ENCODE data around the gene C8B. TPM values are rescaled to one million over a fixed set of nuclear protein-coding genes. Genes with fewer than 3 reads are reported as not detected.
A peak's percentile ranks its signal among the peaks of the same experiment; 100 is the strongest.

Gene C8B
- total and polyA plus RNA-seq, 9 of the 15 experiments (the other 6 are each of a cell fraction or from before 2014, with no cell fraction given) = not detected

DNA sequence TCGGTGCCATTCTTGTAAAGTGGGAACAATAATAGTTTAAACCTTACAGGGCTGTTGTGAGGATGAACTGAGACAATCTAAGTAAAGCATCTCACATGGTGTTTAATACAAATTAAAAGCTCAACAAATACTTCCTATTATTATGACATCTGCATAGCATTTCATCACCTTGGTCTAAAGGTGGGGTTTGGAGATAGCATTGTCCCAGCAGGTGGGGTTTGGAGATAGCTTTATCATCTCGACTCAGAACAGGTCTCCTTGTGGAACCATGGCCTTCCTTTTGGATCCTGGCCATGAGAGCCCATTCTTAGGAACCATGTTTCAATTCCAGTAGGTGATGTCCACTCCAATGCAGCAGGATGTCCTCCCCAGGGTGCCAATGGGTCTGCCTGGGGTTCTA is 20.6 kb upstream of the C8B start:
- BruUV-seq (replicated peaks) = no TSS peak
- Histone ChIP-seq H2AFZ (ENCODE audit: low read depth, low read length) (no peak overlapping the region), H3K27me3 (ENCODE audit: control insufficient read depth in 2 of 2, insufficient read depth in 2 of 2, low read length in 2 of 2) (peaks cover under 1 to 6% of the 10 kb centered on the region in 2 experiments; a peak in 2 of 5 replicates), H3K4me3 (no peak overlapping the region), H3K79me2 (ENCODE audit: control insufficient read depth, insufficient read depth, low read length) (no peaks in the 10 kb centered on the region), H3K9me3 (replicated peaks; ENCODE audit: control insufficient read depth, insufficient read depth, low read depth, low read length) (no peaks in the 10 kb centered on the region), H3K36me3 (ENCODE audit: control insufficient read depth, insufficient read depth, low read length) (no peaks in the 10 kb centered on the region), H3K4me1 (replicated peaks in 1 of 2; ENCODE audit: control insufficient read depth in 2 of 2, insufficient read depth in 2 of 2, low read length in 2 of 2) (no peaks in the 10 kb centered on the region), H3K27ac (ENCODE audit: extremely low read depth, low read depth, low read length) (no peak overlapping the region), H4K20me1 (replicated peaks; ENCODE audit: control insufficient read depth, insufficient read depth, low read length) (no peaks in the 10 kb centered on the region), H3K9ac (ENCODE audit: insufficient read depth in 1 of 2, low read depth in 2 of 2, low read length in 2 of 2) (no peak overlapping the region), H3K9me1 (ENCODE audit: control insufficient read depth, insufficient read depth, low read length) (no peaks in the 10 kb centered on the region), H3K4me2 (ENCODE audit: insufficient read depth, low read length) (no peak overlapping the region)
- no peak for ATAC-seq
- CTCF ChIA-PET (ENCODE audit: low intra/inter-chr PET ratio) = no interaction called here
- intact Hi-C loops (cut with micrococcal nuclease) (no loop called here), in situ Hi-C loops (cut with MboI) (no loop called here)
- FAIRE-seq = no peak
- POLR2A ChIA-PET = no interaction called here
- peak in 1 of 4 experiments; percentile 3 for DNase-seq (ENCODE audit: extremely low read depth in 1 of 4, low spot score in 3 of 4)
- 0% methylated on average over 2 of the region's 2 CpGs for WGBS (ENCODE audit: insufficient coverage, low coverage, missing lambda C conversion rate)
- no peak for TF ChIP-seq RFX5 (IDR thresholded peaks at IDR 0.05; ENCODE audit: low read depth, low read length)
- no peak for TF ChIP-seq MBD2 (IDR thresholded peaks at IDR 0.05; ENCODE audit: borderline replicate concordance, low read depth)
- TF ChIP-seq NFIC (IDR thresholded peaks at IDR 0.05) = peak; percentile 26; the same call in 1 of the 2 replicates
- TF ChIP-seq CBFA2T3 (IDR thresholded peaks at IDR 0.05) = peak; percentile 60
- TF ChIP-seq U2AF1 (optimal IDR thresholded peaks at IDR 0.05; ENCODE audit: low read depth, low read length) = no peak
- TF ChIP-seq, protein P1, sequence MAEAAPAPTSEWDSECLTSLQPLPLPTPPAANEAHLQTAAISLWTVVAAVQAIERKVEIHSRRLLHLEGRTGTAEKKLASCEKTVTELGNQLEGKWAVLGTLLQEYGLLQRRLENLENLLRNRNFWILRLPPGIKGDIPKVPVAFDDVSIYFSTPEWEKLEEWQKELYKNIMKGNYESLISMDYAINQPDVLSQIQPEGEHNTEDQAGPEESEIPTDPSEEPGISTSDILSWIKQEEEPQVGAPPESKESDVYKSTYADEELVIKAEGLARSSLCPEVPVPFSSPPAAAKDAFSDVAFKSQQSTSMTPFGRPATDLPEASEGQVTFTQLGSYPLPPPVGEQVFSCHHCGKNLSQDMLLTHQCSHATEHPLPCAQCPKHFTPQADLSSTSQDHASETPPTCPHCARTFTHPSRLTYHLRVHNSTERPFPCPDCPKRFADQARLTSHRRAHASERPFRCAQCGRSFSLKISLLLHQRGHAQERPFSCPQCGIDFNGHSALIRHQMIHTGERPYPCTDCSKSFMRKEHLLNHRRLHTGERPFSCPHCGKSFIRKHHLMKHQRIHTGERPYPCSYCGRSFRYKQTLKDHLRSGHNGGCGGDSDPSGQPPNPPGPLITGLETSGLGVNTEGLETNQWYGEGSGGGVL (CRISPR knock-in tag; IDR thresholded peaks at IDR 0.05) = no peak
- peak; percentile 15; the same call in 1 of the 2 replicates for TF ChIP-seq EP300 (IDR thresholded peaks at IDR 0.05; ENCODE audit: low read length)
- TF ChIP-seq GATAD2B (IDR thresholded peaks at IDR 0.05; ENCODE audit: borderline replicate concordance) = no peak
- TF ChIP-seq CBFA2T2 (conservative IDR thresholded peaks at IDR 0.05) = peak; percentile 58
- peak; percentile 29; the same call in 1 of the 2 replicates for TF ChIP-seq PML (IDR thresholded peaks at IDR 0.05; ENCODE audit: low read length)
- 0 out of 2 replicates have a peak, but pooled peaks have one; percentile 17 for TF ChIP-seq SOX6 (IDR thresholded peaks at IDR 0.05)
- TF ChIP-seq GATAD2A (IDR thresholded peaks at IDR 0.05) = no peak
- TF ChIP-seq TEAD4 (IDR thresholded peaks at IDR 0.05; ENCODE audit: low read length) = peak; percentile 81
- no peak for TF ChIP-seq TEAD4 (CRISPR knock-in tag; IDR thresholded peaks at IDR 0.05; ENCODE audit: borderline replicate concordance)
- no peak for TF ChIP-seq U2AF2 (optimal IDR thresholded peaks at IDR 0.05; ENCODE audit: low read depth, low read length)
- TF ChIP-seq HDGF (IDR thresholded peaks at IDR 0.05) = no peak
- TF ChIP-seq JUN (IDR thresholded peaks at IDR 0.05; ENCODE audit: borderline replicate concordance, low read depth, low read length) = no peak
- no peak for TF ChIP-seq JUN (CRISPR knock-in tag; IDR thresholded peaks at IDR 0.05; ENCODE audit: borderline replicate concordance)
- TF ChIP-seq TCF3 (CRISPR knock-in tag; IDR thresholded peaks at IDR 0.05) = peak; percentile 39; the same call in 1 of the 2 replicates
- TF ChIP-seq TAL1 (IDR thresholded peaks at IDR 0.05) = peak; percentile 82
- TF ChIP-seq ARID1B (IDR thresholded peaks at IDR 0.05) = peak; percentile 52; the same call in 1 of the 2 replicates
- TF ChIP-seq NCOR1 (IDR thresholded peaks at IDR 0.05) = 0 out of 2 replicates have a peak, but pooled peaks have one; percentile 11
- no peak for TF ChIP-seq HLTF (IDR thresholded peaks at IDR 0.05)
- TF ChIP-seq, protein P2, sequence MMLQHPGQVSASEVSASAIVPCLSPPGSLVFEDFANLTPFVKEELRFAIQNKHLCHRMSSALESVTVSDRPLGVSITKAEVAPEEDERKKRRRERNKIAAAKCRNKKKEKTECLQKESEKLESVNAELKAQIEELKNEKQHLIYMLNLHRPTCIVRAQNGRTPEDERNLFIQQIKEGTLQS (IDR thresholded peaks at IDR 0.05) = peak; percentile 18; the same call in 1 of the 2 replicates
- TF ChIP-seq, protein P2 (CRISPR knock-in tag; conservative IDR thresholded peaks at IDR 0.05) = no peak
- no peak for TF ChIP-seq ZNF699 (CRISPR knock-in tag; IDR thresholded peaks at IDR 0.05; ENCODE audit: insufficient replicate concordance)
